GM10266 (cell line): Measurements from ENCODE around the gene NXPH1.

ENCODE experiments used
- DNase-seq: peaks from one replicate; pipeline ENCODE4 v3.0.0; 2012; ENCODE audit errors: extremely low spot score
- CTCF ChIP-seq: IDR thresholded peaks from 2 replicates; pipeline ENCODE4 v1.5.1; 2012; ENCODE audit warnings: mild to moderate bottlenecking, low read depth; ENCODE audit not compliant: control insufficient read depth, insufficient read depth; ENCODE audit errors: missing control alignments

Gene NXPH1

GRCh38 chr7:8481096-8481495 lies 47.7 kb downstream of the NXPH1 start:
- no peak for DNase-seq
- TF ChIP-seq CTCF = no peak

GRCh38 chr7:8481752-8482446 lies 48.5 kb downstream of the NXPH1 start:
- DNase-seq = no peak
- no peak for TF ChIP-seq CTCF

GRCh38 chr7:8490391-8491045 lies 57.1 kb downstream of the NXPH1 start:
- no peak for TF ChIP-seq CTCF
- DNase-seq = no peak

GRCh38 chr7:8491106-8491505 lies 57.7 kb downstream of the NXPH1 start:
- DNase-seq = no peak

GRCh38 chr7:8491544-8492489 lies 58.4 kb downstream of the NXPH1 start:
- no peak for TF ChIP-seq CTCF
- DNase-seq = no peak

More at GRCh38 chr7:8491106-8491505, 57.7 kb downstream of the NXPH1 start:
- TF ChIP-seq CTCF = no peak

GRCh38 chr7:8499128-8499527 lies 65.7 kb downstream of the NXPH1 start:
- no peak for DNase-seq
- no peak for TF ChIP-seq CTCF
